RWPE2 (cell line): ENCODE measurements around the gene SPINDOC.

ENCODE experiments used
- ATAC-seq: fragments of 200-7000 bp; cut with Tn5 transposase; 3 replicates; pipeline ENCODE4 v1.9.1; 2021; ENCODE audit warnings: low read depth
- DNase-seq: peaks from one replicate; pipeline ENCODE4 v3.0.0-alpha.2; 2020; ENCODE audit warnings: low spot score
- H3K27ac ChIP-seq: fragments of 450-650 bp; 2 replicates; pipeline ENCODE4 v1.5.1; 2017; ENCODE audit warnings: mild to moderate bottlenecking; ENCODE audit not compliant: poor library complexity, severe bottlenecking
- H3K27me3 ChIP-seq: fragments of 250-450 bp; sonication (Bioruptor Pico); 2 replicates; pipeline ENCODE4 v1.5.1; 2021; ENCODE audit warnings: mild to moderate bottlenecking, moderate library complexity; ENCODE audit not compliant: insufficient read depth, poor library complexity, severe bottlenecking
- H3K36me3 ChIP-seq: fragments of 250-450 bp; sonication (Bioruptor Pico); 2 replicates; pipeline ENCODE4 v1.5.1; 2020; ENCODE audit warnings: low read depth, mild to moderate bottlenecking, moderate library complexity
- H3K4me1 ChIP-seq: fragments of 250-450 bp; sonication (Bioruptor Pico); 2 replicates; pipeline ENCODE4 v1.5.1; 2021; ENCODE audit warnings: mild to moderate bottlenecking, moderate library complexity; ENCODE audit not compliant: insufficient read depth, poor library complexity, severe bottlenecking
- H3K4me3 ChIP-seq: fragments of 250-450 bp; sonication (Bioruptor Pico); 2 replicates; pipeline ENCODE4 v1.5.1; 2021; ENCODE audit warnings: mild to moderate bottlenecking, moderate library complexity; ENCODE audit not compliant: severe bottlenecking
- H3K9me3 ChIP-seq: fragments of 250-450 bp; sonication (Bioruptor Pico); 2 replicates; pipeline ENCODE4 v1.5.1; 2021; ENCODE audit warnings: mild to moderate bottlenecking, moderate library complexity; ENCODE audit not compliant: severe bottlenecking
- TF ChIP-seq, protein P1 (sequence below): fragments of 450-650 bp; IDR thresholded peaks from one replicate; pipeline ENCODE4 v1.5.1; 2017; ENCODE audit warnings: mild to moderate bottlenecking, moderate library complexity; ENCODE audit not compliant: poor library complexity, severe bottlenecking

Gene SPINDOC

GRCh38 chr11:63817758-63818498, 4.7 kb downstream of the SPINDOC start:
- Histone ChIP-seq H3K4me1 (peaks cover 5% of the 10 kb centered on the region), H3K27me3 (no peaks in the 10 kb centered on the region), H3K9me3 (no peaks in the 10 kb centered on the region), H3K4me3 (no peak overlapping the region), H3K27ac (no peak overlapping the region), H3K36me3 (peaks cover 71% of the 10 kb centered on the region)
- TF ChIP-seq, protein P1, sequence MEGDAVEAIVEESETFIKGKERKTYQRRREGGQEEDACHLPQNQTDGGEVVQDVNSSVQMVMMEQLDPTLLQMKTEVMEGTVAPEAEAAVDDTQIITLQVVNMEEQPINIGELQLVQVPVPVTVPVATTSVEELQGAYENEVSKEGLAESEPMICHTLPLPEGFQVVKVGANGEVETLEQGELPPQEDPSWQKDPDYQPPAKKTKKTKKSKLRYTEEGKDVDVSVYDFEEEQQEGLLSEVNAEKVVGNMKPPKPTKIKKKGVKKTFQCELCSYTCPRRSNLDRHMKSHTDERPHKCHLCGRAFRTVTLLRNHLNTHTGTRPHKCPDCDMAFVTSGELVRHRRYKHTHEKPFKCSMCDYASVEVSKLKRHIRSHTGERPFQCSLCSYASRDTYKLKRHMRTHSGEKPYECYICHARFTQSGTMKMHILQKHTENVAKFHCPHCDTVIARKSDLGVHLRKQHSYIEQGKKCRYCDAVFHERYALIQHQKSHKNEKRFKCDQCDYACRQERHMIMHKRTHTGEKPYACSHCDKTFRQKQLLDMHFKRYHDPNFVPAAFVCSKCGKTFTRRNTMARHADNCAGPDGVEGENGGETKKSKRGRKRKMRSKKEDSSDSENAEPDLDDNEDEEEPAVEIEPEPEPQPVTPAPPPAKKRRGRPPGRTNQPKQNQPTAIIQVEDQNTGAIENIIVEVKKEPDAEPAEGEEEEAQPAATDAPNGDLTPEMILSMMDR: no peak
- no peak for ATAC-seq
- no peak for DNase-seq

- Histone ChIP-seq H3K36me3 (peaks cover 77% of the 10 kb centered on the region), H3K9me3 (no peaks in the 10 kb centered on the region), H3K4me3 (no peak overlapping the region), H3K27me3 (no peaks in the 10 kb centered on the region), H3K4me1 (peaks cover 5% of the 10 kb centered on the region), H3K27ac (no peak overlapping the region)
- DNase-seq (no peak), ATAC-seq (no peak)
- TF ChIP-seq, protein P1: no peak
Observed at GRCh38 chr11:63818609-63819008, 5.4 kb downstream of the SPINDOC start.

DNA sequence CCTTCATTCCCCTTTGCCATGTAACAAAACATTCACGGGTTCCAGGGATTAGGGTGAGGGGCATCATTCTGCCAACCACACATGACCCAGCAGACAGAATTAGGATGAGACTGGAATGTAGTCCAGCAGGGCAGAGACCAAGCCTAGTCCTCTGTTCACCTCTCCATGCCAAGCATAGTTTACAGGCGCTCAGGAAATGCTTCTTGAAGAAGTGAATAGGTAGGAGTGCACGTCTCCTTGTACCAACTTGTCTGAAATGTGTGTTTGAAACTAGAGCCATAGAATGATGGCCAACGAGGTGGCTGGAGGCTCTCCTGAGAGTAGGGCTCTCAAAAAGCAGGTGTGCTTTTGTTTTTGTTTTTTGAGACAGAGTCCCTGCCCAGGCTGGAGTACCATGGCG, 8.2 kb downstream of the SPINDOC start:
- peaks cover 74% of the 10 kb centered on the region for H3K36me3 ChIP-seq
- no peak overlapping the region for H3K4me3 ChIP-seq
- no peak for DNase-seq
- no peaks in the 10 kb centered on the region for H3K27me3 ChIP-seq
- no peaks in the 10 kb centered on the region for H3K9me3 ChIP-seq
- TF ChIP-seq, protein P1: no peak
- no peaks in the 10 kb centered on the region for H3K4me1 ChIP-seq
- no peak overlapping the region for H3K27ac ChIP-seq
- no peak for ATAC-seq

- Histone ChIP-seq H3K36me3 (peaks cover 37% of the 10 kb centered on the region), H3K4me3 (no peak overlapping the region), H3K27ac (no peak overlapping the region)
Observed at GRCh38 chr11:63826471-63827190, 13.4 kb downstream of the SPINDOC start.

More at GRCh38 chr11:63826471-63827190, 13.4 kb downstream of the SPINDOC start:
- no peaks in the 10 kb centered on the region for H3K27me3 ChIP-seq
- no peak for DNase-seq
- no peaks in the 10 kb centered on the region for H3K9me3 ChIP-seq
- TF ChIP-seq, protein P1: no peak
- no peaks in the 10 kb centered on the region for H3K4me1 ChIP-seq
- no peak for ATAC-seq
